K562 (cell line): ENCODE results near the gene ANTKMT. TPM values are rescaled to one million over a fixed set of nuclear protein-coding genes. Genes with fewer than 3 reads are reported as not detected.

ENCODE experiments used
- BRD9 ChIP-seq: fragments of 450-650 bp; IDR thresholded peaks from 2 replicates; pipeline ENCODE4 v1.6.1; 2018; ENCODE audit warnings: low read depth; ENCODE audit not compliant: partially characterized antibody
- CHD4 ChIP-seq: fragments of 200-600 bp; sonication (generic); IDR thresholded peaks from 3 replicates; pipeline ENCODE4 v1.6.1; 2012; ENCODE audit warnings: low read depth, mild to moderate bottlenecking, mixed read lengths, low read length, inconsistent platforms; ENCODE audit not compliant: insufficient read depth, insufficient replicate concordance, poor library complexity, severe bottlenecking
- DMBX1 ChIP-seq: fragments of 250-450 bp; sonication (Bioruptor Pico); IDR thresholded peaks from 2 replicates; pipeline ENCODE4 v1.8.0; 2022; ENCODE audit warnings: inconsistent platforms, mild to moderate bottlenecking, moderate library complexity, borderline replicate concordance
- EGR1 ChIP-seq: fragments of 450-650 bp; conservative IDR thresholded peaks from 2 replicates; pipeline ENCODE4 v1.6.1; 2017; ENCODE audit warnings: mild to moderate bottlenecking
- FOXJ2 ChIP-seq: fragments of 200-800 bp; sonication (Bioruptor generic); IDR thresholded peaks from 2 replicates; pipeline ENCODE4 v1.6.1; 2016; ENCODE audit warnings: missing genetic modification characterization, missing compliant biosample characterization
- RBFOX2 ChIP-seq: fragments of 200-400 bp; formaldehyde crosslinking; IDR thresholded peaks from 2 replicates; pipeline ENCODE4 v1.6.1; 2017; ENCODE audit warnings: low read depth, mild to moderate bottlenecking, low read length, moderate library complexity
- SAFB ChIP-seq: fragments of 200-400 bp; formaldehyde crosslinking; IDR thresholded peaks from 2 replicates; pipeline ENCODE4 v1.6.1; 2017; ENCODE audit warnings: low read depth, low read length, borderline replicate concordance
- SIRT6 ChIP-seq: IDR thresholded peaks from one replicate; pipeline ENCODE4 v1.6.1; 2012; ENCODE audit warnings: low read depth, mild to moderate bottlenecking, control low read depth, inconsistent platforms, low read length, moderate library complexity
- STAT5A ChIP-seq: IDR thresholded peaks from 2 replicates; pipeline ENCODE4 v1.6.1; 2012; ENCODE audit warnings: low read length, inconsistent platforms, borderline replicate concordance
- TAF1 ChIP-seq: IDR thresholded peaks from 2 replicates; pipeline ENCODE4 v1.6.1; 2011; ENCODE audit warnings: mild to moderate bottlenecking, low read length, moderate library complexity; ENCODE audit not compliant: insufficient read depth, control insufficient read depth, severe bottlenecking; ENCODE audit errors: extremely low read depth
- TSC22D4 ChIP-seq: fragments of 450-650 bp; IDR thresholded peaks from 2 replicates; pipeline ENCODE4 v1.6.1; 2016; ENCODE audit warnings: missing genetic modification characterization, missing biosample characterization, control low read depth
- ZNF695 ChIP-seq: fragments of 450-650 bp; formaldehyde crosslinking; IDR thresholded peaks from 2 replicates; pipeline ENCODE4 v1.4.0; 2020; ENCODE audit warnings: mild to moderate bottlenecking, moderate library complexity
- polyA plus RNA-seq, 8 experiments: library from polyadenylated mRNA; depleted of rRNA in 4 of 8; stranded (reverse) in 5 of 8; unstranded in 3 of 8; fragments of >200 nt; fragmentation: Nextera tagmentation in 2 of 8; fragmentation: Illumina TruSeq in 1 of 8; extraction: Ambion mirVana in 2 of 8; extraction: Trizol in 1 of 8; gene quantifications; 2 replicates each; pipeline versions ENCODE4 v1.2.1 to v1.2.3, GENCODE V29; 2011 to 2014; ENCODE audit warnings: inconsistent platforms in 1 of 8, missing spikeins in 1 of 8
- total RNA-seq, 7 experiments: library from RNA; depleted of rRNA in 6 of 7; stranded (reverse); fragments of >200 nt in 6 of 7; fragmentation: Illumina TruSeq in 2 of 7; extraction: Trizol in 2 of 7; gene quantifications; 2 replicates each; pipeline versions ENCODE4 v1.2.1 to v1.2.3, GENCODE V29; 2011 to 2021; ENCODE audit warnings: low replicate concordance in 1 of 7
- TF ChIP-seq, protein P1 (sequence below): fragments of 250-450 bp; sonication (Bioruptor Pico); IDR thresholded peaks from 2 replicates; pipeline ENCODE4 v1.4.0; 2020; ENCODE audit warnings: mild to moderate bottlenecking, moderate library complexity
- TF ChIP-seq, protein P2 (sequence below): fragments of 150-350 bp; IDR thresholded peaks from 2 replicates; pipeline ENCODE4 v1.6.1; 2014; ENCODE audit warnings: low read depth, mild to moderate bottlenecking, low read length, borderline replicate concordance
- TF ChIP-seq, protein P3 (sequence below): sonication (generic); formaldehyde crosslinking; IDR thresholded peaks from 2 replicates; pipeline ENCODE4 v1.5.0; 2020; ENCODE audit warnings: missing genetic modification reagents
- TF ChIP-seq, protein P4 (sequence below): fragments of 450-650 bp; IDR thresholded peaks from 2 replicates; pipeline ENCODE4 v1.6.1; 2016; ENCODE audit warnings: low read depth, mild to moderate bottlenecking, moderate library complexity

Gene ANTKMT
- total and polyA plus RNA-seq, 9 of the 15 experiments (the other 6 are each of a cell fraction or from before 2014, with no cell fraction given), result 0.58 to 217 (median 19.1) TPM

DNA sequence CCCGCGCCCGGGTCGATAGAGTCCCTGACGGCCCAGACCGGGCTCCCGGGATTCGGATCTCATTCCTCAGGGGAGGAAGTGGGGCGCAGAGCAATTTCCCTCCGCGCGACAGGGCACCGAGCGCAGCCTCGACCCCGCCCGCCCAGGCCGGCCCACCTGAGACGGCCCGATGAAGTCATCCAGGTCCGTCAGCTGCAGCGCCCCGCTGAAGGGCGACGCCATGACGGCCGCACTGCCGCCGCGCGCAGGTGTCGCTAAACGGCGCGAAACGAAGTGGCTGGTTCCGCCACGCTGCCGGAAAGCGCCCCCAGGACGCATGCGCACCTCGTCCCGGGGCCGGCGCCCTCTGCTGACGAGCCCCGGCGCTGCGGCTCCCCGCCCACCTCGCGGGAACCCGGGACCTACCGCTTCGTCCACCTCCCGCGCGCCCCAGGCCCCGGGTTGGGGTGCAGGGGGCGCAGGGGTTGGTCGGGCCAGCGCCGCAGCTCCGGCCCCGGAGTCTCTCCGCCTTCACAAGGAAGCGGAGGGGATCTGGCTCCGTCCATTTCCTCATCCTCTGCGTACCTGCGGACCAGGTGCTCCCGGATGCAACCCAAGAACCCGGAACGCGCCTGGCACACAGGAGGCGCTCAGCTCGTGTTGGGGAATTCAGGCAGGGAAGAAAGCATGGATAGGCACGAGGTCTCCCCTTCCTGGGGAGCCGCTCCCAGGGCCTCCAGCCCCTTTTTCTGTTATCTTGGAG, 20.0 kb downstream of the ANTKMT start, which contains the start of gene CIAO3 (continued):
- no peak for TF ChIP-seq DMBX1 (CRISPR knock-in tag)
- TF ChIP-seq, protein P1, sequence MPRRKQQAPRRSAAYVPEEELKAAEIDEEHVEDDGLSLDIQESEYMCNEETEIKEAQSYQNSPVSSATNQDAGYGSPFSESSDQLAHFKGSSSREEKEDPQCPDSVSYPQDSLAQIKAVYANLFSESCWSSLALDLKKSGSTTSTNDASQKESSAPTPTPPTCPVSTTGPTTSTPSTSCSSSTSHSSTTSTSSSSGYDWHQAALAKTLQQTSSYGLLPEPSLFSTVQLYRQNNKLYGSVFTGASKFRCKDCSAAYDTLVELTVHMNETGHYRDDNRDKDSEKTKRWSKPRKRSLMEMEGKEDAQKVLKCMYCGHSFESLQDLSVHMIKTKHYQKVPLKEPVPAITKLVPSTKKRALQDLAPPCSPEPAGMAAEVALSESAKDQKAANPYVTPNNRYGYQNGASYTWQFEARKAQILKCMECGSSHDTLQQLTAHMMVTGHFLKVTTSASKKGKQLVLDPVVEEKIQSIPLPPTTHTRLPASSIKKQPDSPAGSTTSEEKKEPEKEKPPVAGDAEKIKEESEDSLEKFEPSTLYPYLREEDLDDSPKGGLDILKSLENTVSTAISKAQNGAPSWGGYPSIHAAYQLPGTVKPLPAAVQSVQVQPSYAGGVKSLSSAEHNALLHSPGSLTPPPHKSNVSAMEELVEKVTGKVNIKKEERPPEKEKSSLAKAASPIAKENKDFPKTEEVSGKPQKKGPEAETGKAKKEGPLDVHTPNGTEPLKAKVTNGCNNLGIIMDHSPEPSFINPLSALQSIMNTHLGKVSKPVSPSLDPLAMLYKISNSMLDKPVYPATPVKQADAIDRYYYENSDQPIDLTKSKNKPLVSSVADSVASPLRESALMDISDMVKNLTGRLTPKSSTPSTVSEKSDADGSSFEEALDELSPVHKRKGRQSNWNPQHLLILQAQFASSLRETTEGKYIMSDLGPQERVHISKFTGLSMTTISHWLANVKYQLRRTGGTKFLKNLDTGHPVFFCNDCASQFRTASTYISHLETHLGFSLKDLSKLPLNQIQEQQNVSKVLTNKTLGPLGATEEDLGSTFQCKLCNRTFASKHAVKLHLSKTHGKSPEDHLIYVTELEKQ (CRISPR knock-in tag), result no peak
- TF ChIP-seq, protein P2, sequence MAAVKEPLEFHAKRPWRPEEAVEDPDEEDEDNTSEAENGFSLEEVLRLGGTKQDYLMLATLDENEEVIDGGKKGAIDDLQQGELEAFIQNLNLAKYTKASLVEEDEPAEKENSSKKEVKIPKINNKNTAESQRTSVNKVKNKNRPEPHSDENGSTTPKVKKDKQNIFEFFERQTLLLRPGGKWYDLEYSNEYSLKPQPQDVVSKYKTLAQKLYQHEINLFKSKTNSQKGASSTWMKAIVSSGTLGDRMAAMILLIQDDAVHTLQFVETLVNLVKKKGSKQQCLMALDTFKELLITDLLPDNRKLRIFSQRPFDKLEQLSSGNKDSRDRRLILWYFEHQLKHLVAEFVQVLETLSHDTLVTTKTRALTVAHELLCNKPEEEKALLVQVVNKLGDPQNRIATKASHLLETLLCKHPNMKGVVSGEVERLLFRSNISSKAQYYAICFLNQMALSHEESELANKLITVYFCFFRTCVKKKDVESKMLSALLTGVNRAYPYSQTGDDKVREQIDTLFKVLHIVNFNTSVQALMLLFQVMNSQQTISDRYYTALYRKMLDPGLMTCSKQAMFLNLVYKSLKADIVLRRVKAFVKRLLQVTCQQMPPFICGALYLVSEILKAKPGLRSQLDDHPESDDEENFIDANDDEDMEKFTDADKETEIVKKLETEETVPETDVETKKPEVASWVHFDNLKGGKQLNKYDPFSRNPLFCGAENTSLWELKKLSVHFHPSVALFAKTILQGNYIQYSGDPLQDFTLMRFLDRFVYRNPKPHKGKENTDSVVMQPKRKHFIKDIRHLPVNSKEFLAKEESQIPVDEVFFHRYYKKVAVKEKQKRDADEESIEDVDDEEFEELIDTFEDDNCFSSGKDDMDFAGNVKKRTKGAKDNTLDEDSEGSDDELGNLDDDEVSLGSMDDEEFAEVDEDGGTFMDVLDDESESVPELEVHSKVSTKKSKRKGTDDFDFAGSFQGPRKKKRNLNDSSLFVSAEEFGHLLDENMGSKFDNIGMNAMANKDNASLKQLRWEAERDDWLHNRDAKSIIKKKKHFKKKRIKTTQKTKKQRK, result no peak
- TF ChIP-seq TSC22D4 (tag), result no peak
- no peak for TF ChIP-seq CHD4
- TF ChIP-seq STAT5A, result no peak
- TF ChIP-seq TAF1, result no peak
- TF ChIP-seq, protein P3, sequence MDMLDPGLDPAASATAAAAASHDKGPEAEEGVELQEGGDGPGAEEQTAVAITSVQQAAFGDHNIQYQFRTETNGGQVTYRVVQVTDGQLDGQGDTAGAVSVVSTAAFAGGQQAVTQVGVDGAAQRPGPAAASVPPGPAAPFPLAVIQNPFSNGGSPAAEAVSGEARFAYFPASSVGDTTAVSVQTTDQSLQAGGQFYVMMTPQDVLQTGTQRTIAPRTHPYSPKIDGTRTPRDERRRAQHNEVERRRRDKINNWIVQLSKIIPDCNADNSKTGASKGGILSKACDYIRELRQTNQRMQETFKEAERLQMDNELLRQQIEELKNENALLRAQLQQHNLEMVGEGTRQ (CRISPR knock-in tag), result no peak
- TF ChIP-seq SIRT6, result no peak
- no peak for TF ChIP-seq ZNF695
- peak; percentile 60 for TF ChIP-seq EGR1
- TF ChIP-seq RBFOX2, result peak; percentile 80
- TF ChIP-seq, protein P4, sequence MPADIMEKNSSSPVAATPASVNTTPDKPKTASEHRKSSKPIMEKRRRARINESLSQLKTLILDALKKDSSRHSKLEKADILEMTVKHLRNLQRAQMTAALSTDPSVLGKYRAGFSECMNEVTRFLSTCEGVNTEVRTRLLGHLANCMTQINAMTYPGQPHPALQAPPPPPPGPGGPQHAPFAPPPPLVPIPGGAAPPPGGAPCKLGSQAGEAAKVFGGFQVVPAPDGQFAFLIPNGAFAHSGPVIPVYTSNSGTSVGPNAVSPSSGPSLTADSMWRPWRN, result no peak
- TF ChIP-seq BRD9, result no peak
- 0 out of 2 replicates have a peak, but pooled peaks have one; percentile 6 for TF ChIP-seq SAFB
- no peak for TF ChIP-seq FOXJ2 (tag)
